Endometrial microvascular endothelial cells (primary cell): ENCODE data around the gene RYR3. TPM values are rescaled to one million over a fixed set of nuclear protein-coding genes. Genes with fewer than 3 reads are reported as not detected.

Experiments used
- in situ Hi-C: cut with HindIII; loops from 2 replicates; pipeline ENCODE4 v1.10.0; 2017; ENCODE audit warnings: low sequenced_read_pairs, low pct_unique_long_range_greater_than_20kb; ENCODE audit errors: inconsistent ontology term
- total RNA-seq: library from RNA; depleted of rRNA; stranded (reverse); fragments of >200 nt; gene quantifications from one replicate; pipeline ENCODE4 v1.2.3, GENCODE V29; 2015; ENCODE audit errors: inconsistent ontology term

RYR3 gene
- total RNA-seq, 1 donor from 2014 or later, result not detected

- in situ Hi-C loops, result no loop called here
Observed at GRCh38 chr15:33425142-33425541, 114.4 kb downstream of the RYR3 start.

- in situ Hi-C loops, result no loop called here
Observed at GRCh38 chr15:33430577-33430976, 119.8 kb downstream of the RYR3 start.

DNA sequence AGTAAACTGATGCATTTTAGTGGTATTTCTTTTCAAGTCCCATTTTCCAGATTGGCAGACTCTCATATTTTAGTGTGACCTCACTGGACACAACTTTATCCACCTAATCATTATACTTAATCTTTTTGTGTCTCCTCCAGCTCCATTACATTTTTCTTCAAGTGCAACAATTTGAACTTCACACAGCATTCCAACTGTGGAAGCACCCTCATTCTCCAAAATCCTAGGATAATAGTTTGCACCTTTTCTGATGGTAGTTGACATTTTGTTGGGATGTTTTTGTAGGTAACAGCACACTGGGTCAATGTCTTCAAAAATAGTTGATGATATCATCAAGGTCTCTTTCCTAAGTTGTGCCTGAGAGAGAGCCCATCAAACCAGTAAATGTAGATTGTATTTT, 123.1 kb downstream of the RYR3 start:
- in situ Hi-C loops, result no loop called here

DNA sequence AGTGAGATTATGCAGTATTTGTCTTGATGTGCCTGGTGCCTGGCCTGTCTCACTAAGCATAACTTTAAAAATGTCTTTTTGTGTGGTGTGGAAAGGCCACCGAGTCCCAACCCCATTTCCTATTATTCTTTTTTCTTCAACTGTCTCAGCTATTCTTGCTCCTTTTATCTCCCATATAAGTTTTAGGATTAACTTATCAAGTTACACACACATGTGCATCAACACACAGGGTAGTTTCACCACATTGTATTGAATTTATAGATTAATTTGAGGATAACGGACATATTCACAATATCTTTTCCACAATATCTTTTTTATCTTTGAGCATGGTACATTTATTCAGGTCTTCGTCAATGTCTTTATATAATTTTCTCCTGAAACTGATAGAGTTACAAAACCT, 127.6 kb downstream of the RYR3 start:
- in situ Hi-C loops, result no loop called here

DNA sequence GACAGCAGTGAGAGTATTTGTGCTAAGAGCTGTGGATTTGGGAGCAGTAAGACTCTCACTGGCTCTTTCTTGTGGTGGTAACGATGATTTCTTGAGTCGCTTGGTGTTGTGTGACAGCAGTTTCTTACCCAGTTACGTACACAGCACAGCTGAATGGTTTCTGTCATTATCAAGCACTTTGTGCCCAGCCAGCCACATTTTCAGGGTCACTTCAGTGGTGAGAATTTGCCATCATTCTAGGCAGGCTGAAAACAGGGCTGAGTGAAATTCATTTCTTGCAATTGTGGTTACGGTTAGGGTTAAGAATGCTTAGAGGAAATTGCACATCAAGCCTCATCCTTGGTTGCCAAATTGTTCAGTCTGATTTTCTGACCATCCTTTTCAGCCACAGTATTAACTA, 130.1 kb downstream of the RYR3 start:
- in situ Hi-C loops, result no loop called here

- in situ Hi-C loops, result no loop called here
Observed at GRCh38 chr15:33442449-33442848, 131.7 kb downstream of the RYR3 start.

DNA sequence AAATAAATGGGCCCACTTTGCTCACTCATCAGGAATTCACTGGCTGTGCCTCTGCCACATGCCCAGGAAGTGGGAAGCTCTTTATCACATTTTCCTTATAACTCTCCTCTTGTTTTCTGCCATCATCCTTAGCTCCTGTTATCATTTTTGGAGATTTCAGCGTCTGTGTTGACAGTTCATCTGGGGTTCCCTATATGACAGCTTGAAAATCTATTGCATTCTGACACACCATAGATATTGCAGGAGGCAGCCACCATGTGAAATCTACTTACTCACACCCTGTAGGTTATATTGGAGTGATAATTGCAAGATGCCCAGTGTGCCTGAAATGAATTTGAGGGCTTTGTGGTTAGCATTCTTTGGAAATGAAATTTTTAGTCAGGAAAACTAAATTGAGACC, 132.9 kb downstream of the RYR3 start:
- in situ Hi-C loops, result no loop called here

DNA sequence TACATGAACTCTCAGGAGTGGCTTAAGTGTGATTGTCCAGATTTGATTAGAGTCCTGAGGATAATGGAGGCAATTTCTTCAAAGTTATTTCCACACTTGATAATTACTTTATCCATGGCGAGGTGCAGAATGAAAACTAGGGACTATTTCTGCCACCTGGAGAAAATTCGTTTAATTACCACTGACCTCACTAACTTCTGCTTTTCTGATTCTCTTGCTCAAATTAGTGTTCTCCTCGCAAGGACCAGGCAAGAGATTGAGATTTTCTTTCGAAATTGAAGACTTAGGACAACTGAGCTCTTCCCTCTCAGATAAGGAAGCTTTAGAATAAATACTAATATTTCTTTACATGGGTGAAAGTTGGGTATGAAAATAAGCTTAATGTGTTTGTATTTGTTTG, 135.2 kb downstream of the RYR3 start:
- in situ Hi-C loops, result no loop called here

DNA sequence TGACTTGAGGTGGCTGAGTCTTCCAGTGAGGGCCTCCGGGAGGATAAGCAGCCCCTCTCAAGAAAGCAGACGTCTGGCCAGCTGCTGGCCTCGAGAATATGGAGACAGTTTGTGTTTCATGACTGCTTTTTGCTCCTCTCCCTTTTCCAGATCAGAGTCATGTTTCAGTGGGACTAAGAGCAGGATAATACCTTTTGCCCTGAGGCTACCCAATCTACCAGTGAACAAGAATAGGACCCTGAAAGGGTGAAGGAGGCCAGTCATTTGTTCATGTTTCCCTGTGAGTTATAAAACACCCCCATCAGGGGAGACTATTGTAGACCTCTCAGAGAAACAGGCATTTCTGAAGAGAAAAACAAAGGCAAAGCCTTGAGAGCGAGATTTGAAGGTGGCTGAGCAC, 137.4 kb downstream of the RYR3 start:
- in situ Hi-C loops, result no loop called here

GRCh38 chr15:33448961-33449606, 138.3 kb downstream of the RYR3 start:
- in situ Hi-C loops, result no loop called here

DNA sequence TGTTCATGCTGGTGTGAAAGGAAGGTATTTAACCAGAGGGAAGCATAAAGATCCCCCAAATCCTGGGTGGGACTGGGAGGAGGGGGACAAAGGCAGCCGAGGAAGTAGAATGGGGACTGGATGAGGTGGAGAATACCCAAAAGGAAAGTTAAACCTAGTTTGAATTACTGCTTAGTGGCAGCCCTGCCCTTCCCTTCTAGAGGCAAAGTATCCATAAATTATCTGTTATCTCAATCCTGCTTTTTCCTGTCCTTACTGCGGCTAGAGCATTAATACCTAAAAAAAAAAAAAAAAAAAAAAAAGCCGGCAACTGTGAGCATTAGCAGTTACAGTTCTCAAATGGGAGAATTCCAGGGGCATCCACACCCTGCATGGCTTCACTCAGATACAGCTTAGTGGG, 139.0 kb downstream of the RYR3 start:
- in situ Hi-C loops, result no loop called here

- in situ Hi-C loops, result no loop called here
Observed at GRCh38 chr15:33451385-33451784, 140.6 kb downstream of the RYR3 start.

DNA sequence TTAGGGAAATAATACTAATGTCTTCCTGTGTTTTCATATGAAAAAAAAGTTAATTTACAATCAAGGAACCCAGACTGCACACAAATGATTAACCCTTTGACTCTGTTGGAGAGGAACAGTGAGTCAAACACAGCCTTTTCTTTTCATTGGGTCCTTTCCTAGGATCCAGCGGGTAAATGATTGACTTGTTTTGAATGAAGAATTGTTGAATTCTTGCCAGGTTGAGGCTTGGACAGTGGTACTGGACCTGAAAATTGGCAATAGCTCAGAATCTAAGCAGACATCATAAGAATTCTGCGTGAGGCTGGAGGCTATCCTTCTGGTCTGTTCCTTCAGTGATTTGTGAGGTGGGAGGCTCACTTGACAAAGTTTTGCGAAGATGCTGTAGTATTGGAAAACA, 143.0 kb downstream of the RYR3 start:
- in situ Hi-C loops, result no loop called here

DNA sequence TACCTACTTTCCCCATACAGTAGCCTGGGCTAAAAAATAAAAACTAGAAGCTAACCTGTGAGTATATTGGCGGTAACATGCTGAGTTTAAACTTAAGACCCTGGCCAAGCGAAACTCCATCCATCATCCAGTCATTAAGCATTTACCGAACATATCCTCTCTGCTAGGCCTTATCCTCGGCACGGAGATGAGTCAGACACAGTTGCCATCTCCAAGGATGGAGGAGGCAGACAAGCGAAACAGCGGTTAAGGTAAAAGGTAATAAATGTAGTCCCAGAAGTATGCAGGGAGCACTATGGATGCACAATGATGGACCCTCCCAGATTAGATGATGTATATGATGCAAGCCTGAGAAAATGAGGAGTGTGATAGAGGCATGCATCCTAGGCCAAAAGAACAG, 143.6 kb downstream of the RYR3 start:
- in situ Hi-C loops, result no loop called here

GRCh38 chr15:33454996-33455395, 144.2 kb downstream of the RYR3 start:
- in situ Hi-C loops, result no loop called here

DNA sequence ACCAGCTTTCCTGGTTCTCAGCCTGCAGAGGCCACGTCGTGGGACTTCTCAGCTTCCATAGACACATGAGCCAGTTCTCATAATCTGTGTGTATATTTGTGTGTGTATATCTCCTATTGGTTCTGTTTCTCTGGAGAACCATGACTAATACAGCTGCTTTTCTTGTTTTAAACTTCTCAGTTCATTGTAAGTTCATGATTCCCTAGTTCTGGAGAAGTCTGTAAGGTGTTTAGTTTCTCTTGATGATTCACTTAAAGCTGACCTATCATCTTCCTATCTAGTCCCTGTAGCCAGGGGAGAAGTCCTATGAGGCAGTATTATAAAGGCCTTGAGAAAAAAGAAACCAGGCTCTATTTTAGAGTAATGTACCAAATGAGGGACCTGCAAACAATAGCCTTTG, 147.7 kb downstream of the RYR3 start:
- in situ Hi-C loops, result no loop called here

- in situ Hi-C loops, result no loop called here
Observed at GRCh38 chr15:33460166-33460805, 149.5 kb downstream of the RYR3 start.

DNA sequence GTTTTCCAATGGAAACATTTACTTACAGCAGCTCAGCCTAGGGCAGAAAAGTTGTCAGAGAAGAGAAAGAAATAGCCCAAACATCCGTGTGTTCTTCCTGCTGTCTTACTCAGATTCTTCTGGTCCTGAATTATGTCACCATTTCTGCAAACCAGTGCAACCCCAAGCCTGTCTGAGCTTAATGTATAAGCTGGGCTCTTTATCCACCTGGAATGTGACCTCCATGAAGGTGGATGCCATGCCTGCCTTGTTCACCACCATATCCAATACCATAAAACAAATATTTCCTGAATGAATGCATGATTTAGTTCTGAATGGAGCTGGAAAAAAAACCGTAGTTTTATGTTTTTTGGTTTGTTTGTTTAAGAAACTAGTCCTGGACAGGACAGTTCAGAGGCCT, 150.9 kb downstream of the RYR3 start:
- in situ Hi-C loops, result no loop called here

DNA sequence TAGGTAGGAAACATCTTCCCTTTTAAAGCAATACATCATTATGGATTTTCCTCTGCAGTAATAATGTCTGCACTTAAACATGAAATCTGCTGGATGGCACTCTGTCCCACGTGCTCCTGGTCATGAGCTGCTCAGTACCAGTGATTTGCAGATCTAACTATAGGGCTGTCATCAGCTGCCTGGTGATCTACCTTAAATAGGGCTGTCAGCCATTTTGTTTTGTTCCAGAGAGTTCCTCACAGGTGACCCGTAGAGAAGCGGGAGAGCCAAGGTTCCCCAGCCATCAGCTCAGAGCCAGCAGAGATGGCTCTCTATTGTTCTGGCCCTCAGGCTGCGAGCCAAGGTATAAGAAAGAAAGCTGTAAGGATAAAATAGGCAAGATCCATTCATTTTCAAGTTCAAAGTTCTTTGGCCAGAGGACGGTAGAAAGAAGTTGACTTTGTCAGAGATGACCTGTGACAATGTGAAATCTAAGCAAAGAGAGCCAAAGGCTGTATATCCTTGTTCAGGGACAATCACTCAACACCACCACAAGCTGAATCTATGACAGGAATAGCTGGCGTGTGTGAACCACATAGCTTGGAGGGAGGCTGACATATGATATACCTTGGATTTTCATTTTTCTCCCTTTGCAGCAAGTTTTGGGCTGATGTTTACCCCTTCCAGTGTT, 156.5 kb downstream of the RYR3 start:
- in situ Hi-C loops, result no loop called here

DNA sequence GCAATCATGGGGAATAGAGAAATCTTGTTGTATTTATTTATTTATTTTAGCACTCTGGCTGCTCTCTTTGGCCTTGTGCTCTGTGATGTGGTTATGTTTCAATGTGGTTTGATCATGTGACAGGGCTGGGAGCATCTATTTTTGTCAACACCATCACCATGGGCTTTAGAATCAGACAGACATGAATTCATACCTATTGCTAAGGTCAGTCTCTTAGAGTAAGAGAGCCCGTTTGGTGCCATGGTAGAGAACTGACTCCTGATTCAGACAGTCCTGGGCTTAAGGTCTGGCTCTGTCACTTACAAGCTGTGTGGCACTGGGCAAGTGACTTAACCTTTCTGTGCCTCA, 157.0 kb downstream of the RYR3 start:
- in situ Hi-C loops, result no loop called here

GRCh38 chr15:33468740-33469139, 158.0 kb downstream of the RYR3 start:
- in situ Hi-C loops, result no loop called here
